ENCODE measurements around the gene MRPL38. TPM values are rescaled to one million over a fixed set of nuclear protein-coding genes. Genes with fewer than 3 reads are reported as not detected.

The MRPL38 gene
- total RNA-seq, 5 donors from 2014 or later (not counting 1 experiment from before 2014, with no cell fraction given), result 116 to 170 (median 144) TPM

DNA sequence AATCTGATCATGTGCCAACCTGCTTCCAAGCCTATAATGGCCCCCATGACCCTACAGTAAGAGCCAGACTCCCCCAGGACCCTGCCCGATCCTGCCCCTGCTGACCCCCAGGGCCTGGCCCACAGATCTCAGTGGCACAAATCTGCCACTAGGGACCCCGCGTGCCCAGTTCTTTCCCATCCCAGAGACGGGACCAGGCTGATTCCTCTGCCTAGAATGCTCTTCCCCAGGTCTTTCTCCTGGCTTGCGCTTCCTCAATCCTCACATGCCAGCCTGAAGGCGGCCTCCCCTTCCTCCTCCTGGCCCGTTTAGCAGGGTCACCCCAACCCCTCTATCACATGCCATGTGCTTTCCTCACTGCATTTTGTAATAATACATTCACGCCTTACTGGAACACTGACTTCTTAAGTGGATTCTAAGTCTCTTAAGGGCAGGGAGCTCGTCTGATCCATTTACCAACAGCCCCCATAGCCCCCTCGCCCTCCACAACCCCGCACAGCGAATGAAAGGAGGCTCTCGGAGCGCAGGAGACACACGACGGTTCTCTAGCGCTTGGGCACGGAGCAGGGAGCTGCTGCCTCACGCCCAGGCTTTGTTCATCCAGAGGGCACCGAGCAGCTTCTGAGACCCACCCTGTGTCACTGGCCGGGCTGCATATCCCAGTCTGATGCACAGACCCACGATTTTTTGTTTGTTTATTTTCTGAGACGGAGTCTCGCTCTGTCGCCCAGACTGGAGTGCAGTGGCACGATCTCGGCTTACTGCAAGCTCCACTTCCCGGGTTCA is 9.1 kb downstream of the MRPL38 start:
- POLR2A ChIA-PET, result interaction anchor here in 1 of 2 donors (1.1 kb wide), 1 partner anchor 115 kb away, joined by 4 read pairs; no protein-coding TSS in a partner anchor
- Mint-ChIP-seq H3K4me3 (peak overlapping the region; percentile 75 to 83 (median 82)), H3K36me3 (peaks cover 8% of the 10 kb centered on the region), H3K27me3 (no peaks in the 10 kb centered on the region), H3K4me1 (peaks cover 24 to 29% (median 26%) of the 10 kb centered on the region in 3 donors), H3K27ac (peak overlapping the region; percentile 77 to 80), H3K9me3 (no peaks in the 10 kb centered on the region)
- CTCF ChIA-PET, result interaction anchor here (0.5 to 1.9 kb wide), 7 partner anchors 13 to 185 kb away, joined by 3 to 10 read pairs (median 3); partner anchors contain the start of gene WBP2 (in 1 of the 2)
- no peaks in the 10 kb centered on the region for H3K27me3 ChIP-seq (replicated peaks in 1 of 2; ENCODE audit: control insufficient read depth in 2 of 2, extremely low read depth in 1 of 2, insufficient read depth in 2 of 2, low read length in 1 of 2)
- WGBS (ENCODE audit: insufficient coverage), result 33% methylated on average over 25 of the region's 28 CpGs
- H3K9me3 ChIP-seq, result no peaks in the 10 kb centered on the region
- peaks cover 4 to 34% of the 10 kb centered on the region in 2 experiments for H3K4me1 ChIP-seq (ENCODE audit: control insufficient read depth in 1 of 2, extremely low read depth in 1 of 2, insufficient read depth in 2 of 2, low read length in 2 of 2)
- peaks cover 17 to 43% of the 10 kb centered on the region in 2 donors for H3K36me3 ChIP-seq (ENCODE audit: control insufficient read depth in 2 of 2, extremely low read depth in 1 of 2, insufficient read depth in 1 of 2, low read length in 1 of 2)
- ATAC-seq (replicated peaks in 1 of 4) (peak in 1 of 4 experiments; percentile 1), DNase-seq (no peak)
- H3K27ac ChIP-seq (ENCODE audit: low read length), result peak overlapping the region; percentile 38
- H3K4me3 ChIP-seq (ENCODE audit: control insufficient read depth in 1 of 2, extremely low read depth in 1 of 2, low read length in 1 of 2), result peak overlapping the region; percentile 39 to 58

DNA sequence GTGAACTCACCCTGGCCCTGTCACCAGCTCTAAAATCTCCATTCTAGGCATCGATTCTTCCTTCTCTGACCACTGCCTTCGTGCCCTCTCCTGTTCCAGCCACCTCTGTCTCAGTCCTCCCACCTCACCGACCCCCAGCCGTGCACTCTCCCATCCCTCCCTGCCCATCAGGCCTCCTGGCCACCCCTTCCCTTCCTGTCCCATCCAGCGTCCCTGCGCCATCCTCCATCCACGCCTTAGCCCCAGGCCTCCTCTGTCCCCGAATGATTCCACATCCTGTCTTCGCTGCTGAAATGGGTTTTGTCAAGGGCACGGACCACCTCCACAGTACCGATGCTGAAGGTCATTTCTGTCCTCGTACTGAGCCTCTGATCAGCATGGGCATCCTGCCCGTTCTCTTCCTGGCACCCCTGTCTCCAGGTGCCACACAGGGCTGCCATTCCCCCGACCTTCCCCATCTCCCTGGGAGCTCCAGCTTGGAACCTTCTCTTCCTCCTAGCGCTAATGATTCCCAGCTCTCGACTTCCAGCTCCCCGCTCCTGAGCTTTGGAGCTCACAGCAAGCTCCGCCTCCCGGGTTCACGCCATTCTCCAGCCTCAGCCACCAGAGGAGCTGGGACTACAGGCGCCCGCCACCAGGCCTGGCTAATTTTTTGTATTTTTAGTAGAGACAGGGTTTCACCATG is 10.5 kb downstream of the MRPL38 start:
- Histone ChIP-seq H3K27me3 (replicated peaks in 1 of 2; ENCODE audit: control insufficient read depth in 2 of 2, extremely low read depth in 1 of 2, insufficient read depth in 2 of 2, low read length in 1 of 2) (no peaks in the 10 kb centered on the region), H3K36me3 (ENCODE audit: control insufficient read depth in 2 of 2, extremely low read depth in 1 of 2, insufficient read depth in 1 of 2, low read length in 1 of 2) (peaks cover 12 to 32% of the 10 kb centered on the region in 2 donors), H3K27ac (ENCODE audit: low read length) (no peak overlapping the region), H3K9me3 (no peaks in the 10 kb centered on the region), H3K4me3 (ENCODE audit: control insufficient read depth in 1 of 2, extremely low read depth in 1 of 2, low read length in 1 of 2) (no peak overlapping the region), H3K4me1 (ENCODE audit: control insufficient read depth in 1 of 2, extremely low read depth in 1 of 2, insufficient read depth in 2 of 2, low read length in 2 of 2) (peaks cover 4 to 34% of the 10 kb centered on the region in 2 experiments)
- ChIA-PET CTCF (no interaction called here), POLR2A (interaction anchor here in 1 of 2 donors (0.6 kb wide), 1 partner anchor 11 kb away, joined by 3 read pairs; no protein-coding TSS in a partner anchor)
- Mint-ChIP-seq H3K27ac (peak overlapping the region; percentile 48 to 71), H3K9me3 (no peaks in the 10 kb centered on the region), H3K36me3 (peaks cover 3% of the 10 kb centered on the region), H3K4me1 (peaks cover 24 to 29% (median 26%) of the 10 kb centered on the region in 3 donors), H3K27me3 (no peaks in the 10 kb centered on the region), H3K4me3 (peak overlapping the region in 2 of 3 donors; percentile 16 to 35)
- ATAC-seq (replicated peaks in 1 of 4) (no peak), DNase-seq (no peak)
- WGBS (ENCODE audit: insufficient coverage), result 86% methylated on average over 13 of the region's 22 CpGs

GRCh38 chr17:75893305-75894048 is 11.2 kb downstream of the MRPL38 start:
- no peaks in the 10 kb centered on the region for H3K27me3 ChIP-seq (replicated peaks in 1 of 2; ENCODE audit: control insufficient read depth in 2 of 2, extremely low read depth in 1 of 2, insufficient read depth in 2 of 2, low read length in 1 of 2)
- no peak overlapping the region for H3K27ac ChIP-seq (ENCODE audit: low read length)
- Mint-ChIP-seq H3K9me3 (no peaks in the 10 kb centered on the region), H3K4me1 (peaks cover 24 to 29% (median 26%) of the 10 kb centered on the region in 3 donors), H3K27me3 (no peaks in the 10 kb centered on the region), H3K36me3 (no peaks in the 10 kb centered on the region), H3K4me3 (peak overlapping the region in 2 of 3 donors; percentile 16 to 35), H3K27ac (peak overlapping the region; percentile 48 to 71)
- CTCF ChIA-PET, result no interaction called here
- POLR2A ChIA-PET, result interaction anchor here in 1 of 2 donors (0.6 kb wide), 1 partner anchor 11 kb away, joined by 3 read pairs; no protein-coding TSS in a partner anchor
- WGBS (ENCODE audit: insufficient coverage), result 94% methylated on average over 18 of the region's 18 CpGs
- H3K4me1 ChIP-seq (ENCODE audit: control insufficient read depth in 1 of 2, extremely low read depth in 1 of 2, insufficient read depth in 2 of 2, low read length in 2 of 2), result peaks cover 4 to 34% of the 10 kb centered on the region in 2 experiments
- peaks cover 8 to 26% of the 10 kb centered on the region in 2 donors for H3K36me3 ChIP-seq (ENCODE audit: control insufficient read depth in 2 of 2, extremely low read depth in 1 of 2, insufficient read depth in 1 of 2, low read length in 1 of 2)
- ATAC-seq (replicated peaks in 1 of 4) (no peak), DNase-seq (no peak)
- no peak overlapping the region for H3K4me3 ChIP-seq (ENCODE audit: control insufficient read depth in 1 of 2, extremely low read depth in 1 of 2, low read length in 1 of 2)
- H3K9me3 ChIP-seq, result no peaks in the 10 kb centered on the region

DNA sequence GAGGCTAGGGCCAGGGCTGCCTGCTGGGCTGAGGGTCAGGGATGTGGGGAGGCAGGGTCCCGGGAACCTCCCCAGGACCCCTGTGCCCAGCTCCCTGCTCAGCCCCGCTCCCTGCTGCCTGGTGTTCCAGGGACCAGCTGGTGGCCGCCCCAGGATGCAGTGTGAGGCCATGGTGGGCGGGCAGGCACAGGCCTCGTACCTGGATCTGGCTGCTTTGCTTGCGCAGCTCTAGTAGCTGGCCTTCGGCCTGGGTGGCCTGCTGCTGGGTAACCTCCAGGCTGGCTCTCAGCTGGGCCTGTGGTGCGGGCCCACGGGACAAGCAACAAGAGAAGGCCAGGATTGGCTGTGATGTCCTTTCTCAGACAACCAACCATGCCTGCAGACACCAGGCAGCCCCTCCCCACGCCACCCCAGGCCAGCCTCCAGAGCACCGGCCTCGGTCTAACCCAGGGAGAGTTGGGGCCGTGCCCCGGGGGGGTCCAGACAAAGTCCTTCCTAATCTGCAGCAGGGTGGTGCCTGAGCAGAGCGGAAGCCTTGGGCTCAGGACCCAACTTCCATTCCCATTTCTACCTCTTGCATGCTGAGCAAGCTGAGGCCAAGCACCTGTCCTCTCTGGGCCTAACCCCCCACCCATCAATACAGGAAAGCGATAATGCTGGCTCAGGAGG is 12.0 kb downstream of the MRPL38 start:
- POLR2A ChIA-PET, result no interaction called here

GRCh38 chr17:75891605-75892555 is 12.8 kb downstream of the MRPL38 start:
- Histone ChIP-seq H3K9me3 (no peaks in the 10 kb centered on the region), H3K27ac (ENCODE audit: low read length) (no peak overlapping the region), H3K4me3 (ENCODE audit: control insufficient read depth in 1 of 2, extremely low read depth in 1 of 2, low read length in 1 of 2) (no peak overlapping the region), H3K4me1 (ENCODE audit: control insufficient read depth in 1 of 2, extremely low read depth in 1 of 2, insufficient read depth in 2 of 2, low read length in 2 of 2) (peaks cover 4 to 27% of the 10 kb centered on the region in 2 experiments), H3K27me3 (replicated peaks in 1 of 2; ENCODE audit: control insufficient read depth in 2 of 2, extremely low read depth in 1 of 2, insufficient read depth in 2 of 2, low read length in 1 of 2) (no peaks in the 10 kb centered on the region), H3K36me3 (ENCODE audit: control insufficient read depth in 2 of 2, extremely low read depth in 1 of 2, insufficient read depth in 1 of 2, low read length in 1 of 2) (peaks cover 8 to 20% of the 10 kb centered on the region in 2 donors)
- ChIA-PET CTCF (no interaction called here), POLR2A (no interaction called here)
- peaks cover 20 to 24% (median 22%) of the 10 kb centered on the region in 3 donors for H3K4me1 Mint-ChIP-seq
- ATAC-seq (replicated peaks in 1 of 4), result no peak
- no peak for DNase-seq
- H3K27me3 Mint-ChIP-seq, result no peaks in the 10 kb centered on the region
- H3K9me3 Mint-ChIP-seq, result no peaks in the 10 kb centered on the region
- WGBS (ENCODE audit: insufficient coverage), result 95% methylated on average over 21 of the region's 32 CpGs
- no peaks in the 10 kb centered on the region for H3K36me3 Mint-ChIP-seq
- no peak overlapping the region for H3K27ac Mint-ChIP-seq
- no peak overlapping the region for H3K4me3 Mint-ChIP-seq

More for the DNA sequence above, 12.0 kb downstream of the MRPL38 start:
- no peaks in the 10 kb centered on the region for H3K27me3 Mint-ChIP-seq
- DNase-seq (no peak), ATAC-seq (replicated peaks in 1 of 4) (no peak)
- H3K4me3 Mint-ChIP-seq, result no peak overlapping the region
- no peaks in the 10 kb centered on the region for H3K36me3 Mint-ChIP-seq
- H3K27me3 ChIP-seq (replicated peaks in 1 of 2; ENCODE audit: control insufficient read depth in 2 of 2, extremely low read depth in 1 of 2, insufficient read depth in 2 of 2, low read length in 1 of 2), result no peaks in the 10 kb centered on the region
- WGBS (ENCODE audit: insufficient coverage), result 93% methylated on average over 16 of the region's 16 CpGs
- H3K36me3 ChIP-seq (ENCODE audit: control insufficient read depth in 2 of 2, extremely low read depth in 1 of 2, insufficient read depth in 1 of 2, low read length in 1 of 2), result peaks cover 8 to 20% of the 10 kb centered on the region in 2 donors
- peaks cover 24 to 27% (median 24%) of the 10 kb centered on the region in 3 donors for H3K4me1 Mint-ChIP-seq
- no peaks in the 10 kb centered on the region for H3K9me3 ChIP-seq
- H3K4me3 ChIP-seq (ENCODE audit: control insufficient read depth in 1 of 2, extremely low read depth in 1 of 2, low read length in 1 of 2), result no peak overlapping the region
- CTCF ChIA-PET, result no interaction called here
- H3K9me3 Mint-ChIP-seq, result no peaks in the 10 kb centered on the region
- no peak overlapping the region for H3K27ac Mint-ChIP-seq
- no peak overlapping the region for H3K27ac ChIP-seq (ENCODE audit: low read length)
- peaks cover 4 to 34% of the 10 kb centered on the region in 2 experiments for H3K4me1 ChIP-seq (ENCODE audit: control insufficient read depth in 1 of 2, extremely low read depth in 1 of 2, insufficient read depth in 2 of 2, low read length in 2 of 2)
